Measurements from ENCODE around the gene LPP.

LPP gene

GRCh38 chr3:188908002-188908850 lies 754.3 kb downstream of the LPP start:
- no peak for DNase-seq (ENCODE audit: low read depth in 2 of 2)

DNA sequence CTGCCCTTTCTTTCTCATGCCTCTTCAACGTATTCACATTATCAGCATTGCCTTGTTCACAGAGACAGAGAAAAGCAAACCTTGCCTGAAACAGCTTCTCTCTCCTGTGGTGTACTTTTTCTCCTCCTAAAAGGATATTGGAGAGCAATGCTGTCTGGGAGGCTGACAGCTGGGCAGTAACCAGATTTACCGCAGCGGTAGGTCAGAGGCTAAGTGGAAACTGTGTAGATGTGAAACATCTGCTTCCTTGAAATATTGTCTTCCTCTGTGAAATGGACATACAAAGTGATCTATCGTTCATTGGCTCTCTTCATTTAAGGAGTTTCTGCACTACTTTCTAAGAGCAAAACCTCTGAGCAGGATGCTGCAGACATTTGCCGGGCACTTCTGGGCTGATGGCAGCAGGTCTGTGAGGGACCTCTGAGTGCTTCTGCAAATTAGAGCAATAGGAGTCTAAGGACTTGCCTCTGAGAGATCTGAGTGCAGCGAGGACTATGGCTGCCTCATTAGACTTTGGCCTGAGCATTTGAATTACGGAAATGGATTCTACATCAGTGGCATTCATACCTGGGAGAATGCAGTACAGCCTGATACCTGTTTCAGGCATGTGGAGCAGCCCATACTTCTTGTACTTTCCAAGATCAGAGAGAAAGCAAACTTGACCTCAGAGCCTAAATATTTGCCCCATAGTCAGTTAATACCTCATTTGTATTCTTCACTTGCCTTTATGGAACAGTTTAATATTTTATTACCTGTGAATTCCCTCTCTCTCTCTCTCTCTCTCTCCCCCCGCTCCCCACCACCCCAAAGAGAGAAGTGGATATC lies 757.3 kb downstream of the LPP start:
- no peak for DNase-seq (ENCODE audit: low read depth in 2 of 2)

DNA sequence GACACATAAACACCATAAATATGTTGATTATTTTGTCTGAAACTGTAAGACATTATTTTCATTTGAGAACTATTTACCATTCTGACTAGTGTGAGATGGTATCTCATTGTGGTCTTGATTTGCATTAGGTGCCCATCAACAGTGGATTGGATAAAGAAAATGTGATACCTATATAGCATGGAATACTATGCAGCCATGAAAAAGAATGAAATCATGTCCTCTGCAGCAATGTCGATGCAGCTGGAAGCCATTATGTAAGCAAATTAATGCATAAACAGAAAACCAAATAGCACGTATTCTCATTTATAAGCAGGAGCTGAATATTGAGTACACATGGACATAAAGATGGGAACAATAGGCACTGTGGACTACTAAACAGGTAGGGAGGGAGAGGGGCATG lies 759.1 kb downstream of the LPP start:
- no peak for DNase-seq (ENCODE audit: low read depth in 2 of 2)

- DNase-seq (ENCODE audit: low read depth in 2 of 2) = no peak
Observed at GRCh38 chr3:188914552-188914951, 760.6 kb downstream of the LPP start.

DNA sequence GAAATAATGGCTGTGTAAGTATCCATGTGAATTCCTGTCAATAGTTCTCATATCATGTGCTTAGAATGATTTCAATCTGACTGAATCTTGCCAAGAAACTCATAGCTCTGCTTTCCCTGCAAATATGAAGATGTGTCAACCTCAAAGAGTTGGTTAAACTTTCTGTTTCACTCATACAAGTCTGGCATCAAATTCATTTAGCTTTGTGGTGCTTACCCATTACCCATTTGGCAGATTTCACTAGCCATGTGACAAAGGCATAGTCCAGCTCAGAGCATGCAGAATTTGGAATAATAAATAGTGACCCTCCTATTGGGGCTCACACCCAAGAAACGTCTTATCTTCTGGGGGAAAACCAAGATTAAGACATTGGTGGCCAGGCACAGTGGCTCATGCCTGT lies 761.2 kb downstream of the LPP start:
- DNase-seq (ENCODE audit: low read depth in 2 of 2) = no peak

GRCh38 chr3:188916934-188917401 lies 763.0 kb downstream of the LPP start:
- no peak for DNase-seq (ENCODE audit: low read depth in 2 of 2)

- DNase-seq (ENCODE audit: low read depth in 2 of 2) = no peak
Observed at GRCh38 chr3:188918093-188918492, 764.1 kb downstream of the LPP start.

GRCh38 chr3:188923671-188924070 lies 769.7 kb downstream of the LPP start:
- DNase-seq (ENCODE audit: low read depth in 2 of 2) = no peak

DNA sequence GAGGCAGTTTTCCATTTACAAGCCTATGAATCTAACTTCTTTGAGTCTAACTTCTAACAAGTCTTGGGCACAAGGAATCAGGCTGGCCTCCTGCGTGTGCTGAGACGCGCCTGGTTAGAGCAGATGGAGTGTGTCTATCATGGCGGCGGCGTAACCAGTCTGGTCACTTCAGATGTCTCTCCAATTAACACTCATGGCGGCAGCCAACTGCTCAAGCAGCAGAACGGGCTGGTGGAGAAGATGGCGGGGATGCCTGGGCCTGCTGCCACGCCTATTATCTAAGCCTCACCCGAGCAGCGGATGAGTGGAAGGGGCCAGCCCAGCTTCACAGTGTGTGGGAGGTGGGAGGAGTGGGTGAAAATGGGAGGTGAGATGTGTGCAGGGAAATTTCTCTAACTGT lies 771.4 kb downstream of the LPP start:
- no peak for DNase-seq (ENCODE audit: low read depth in 2 of 2)

- no peak for DNase-seq (ENCODE audit: low read depth in 2 of 2)
Observed at GRCh38 chr3:188926111-188926510, 772.2 kb downstream of the LPP start.

DNA sequence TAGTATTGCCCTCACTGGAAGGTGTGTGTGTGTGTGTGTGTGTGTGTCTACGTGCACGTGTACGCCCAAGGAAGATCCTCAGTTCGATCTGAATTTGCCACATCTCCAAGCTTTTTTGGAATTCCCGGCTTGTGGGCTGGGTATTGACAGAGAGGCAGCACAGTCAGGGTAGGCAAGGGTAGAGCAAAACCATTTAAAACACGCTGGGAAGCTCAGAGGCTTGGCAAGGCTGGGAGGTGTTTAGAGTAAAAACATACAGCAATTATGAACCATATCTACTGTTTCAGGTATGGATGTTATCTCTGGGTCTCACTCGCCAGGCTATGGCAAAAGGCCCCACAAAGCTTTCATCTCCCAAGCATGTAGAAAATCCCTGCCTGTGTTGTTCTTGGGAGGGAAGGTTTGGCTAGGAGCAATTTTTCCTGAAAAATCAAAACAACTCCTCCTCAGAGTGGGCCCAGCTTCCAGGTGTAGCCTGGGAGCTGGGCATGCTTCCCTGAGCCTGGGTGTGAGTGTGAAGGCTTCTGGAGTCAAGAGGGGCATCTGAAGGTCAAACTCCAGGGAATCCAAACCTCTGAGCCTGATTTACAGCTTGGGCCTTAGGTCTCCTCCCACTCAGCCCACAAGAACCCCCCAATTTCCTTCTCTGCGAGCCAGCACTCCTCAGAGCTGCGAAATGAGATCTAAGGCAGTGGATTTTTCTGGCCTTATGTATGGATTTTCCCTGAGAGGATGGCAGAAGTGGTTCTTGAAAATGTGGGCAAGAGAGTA lies 773.0 kb downstream of the LPP start:
- no peak for DNase-seq (ENCODE audit: low read depth in 2 of 2)

DNA sequence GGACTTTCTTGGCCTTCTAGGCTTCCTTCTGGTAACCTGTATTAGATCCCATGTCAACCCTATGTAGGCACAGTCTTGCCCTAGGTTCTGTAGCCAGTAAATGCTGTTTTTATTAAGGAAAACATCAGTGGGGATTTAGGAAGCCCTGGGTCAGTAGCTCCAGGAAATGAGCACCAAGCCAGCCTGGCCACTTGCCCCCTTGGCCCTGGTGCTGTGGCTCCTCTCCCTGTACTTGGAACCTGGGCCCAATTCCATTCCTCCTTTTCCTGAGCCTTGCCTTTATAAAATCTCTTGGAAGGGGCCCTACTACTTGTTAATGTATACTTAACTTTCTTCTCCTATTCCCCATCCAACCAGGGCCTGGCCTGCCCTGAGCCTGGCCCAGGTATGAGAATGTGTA lies 774.0 kb downstream of the LPP start:
- DNase-seq (ENCODE audit: low read depth in 2 of 2) = no peak

- DNase-seq (ENCODE audit: low read depth in 2 of 2) = no peak
Observed at GRCh38 chr3:188929137-188929536, 775.2 kb downstream of the LPP start.

DNA sequence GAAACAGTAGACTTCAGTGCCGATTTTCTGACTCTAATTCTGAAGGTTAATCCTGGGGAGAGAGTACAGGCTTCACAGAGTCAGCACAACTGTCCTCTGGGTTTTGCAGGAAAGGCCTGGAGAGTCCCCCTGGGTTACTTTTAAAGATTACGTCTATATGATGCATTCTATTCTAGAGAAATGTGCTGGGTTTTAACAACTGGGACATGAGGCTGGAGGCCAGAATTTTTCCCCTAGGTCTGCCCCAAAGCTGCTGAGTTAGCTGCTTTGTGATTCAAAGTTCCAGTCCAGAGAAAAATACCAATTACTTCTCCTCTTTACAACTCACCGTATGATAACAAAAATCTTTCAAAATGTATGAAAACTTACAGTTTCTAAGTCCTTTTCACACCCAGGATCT lies 777.1 kb downstream of the LPP start:
- DNase-seq (ENCODE audit: low read depth in 2 of 2) = no peak

DNA sequence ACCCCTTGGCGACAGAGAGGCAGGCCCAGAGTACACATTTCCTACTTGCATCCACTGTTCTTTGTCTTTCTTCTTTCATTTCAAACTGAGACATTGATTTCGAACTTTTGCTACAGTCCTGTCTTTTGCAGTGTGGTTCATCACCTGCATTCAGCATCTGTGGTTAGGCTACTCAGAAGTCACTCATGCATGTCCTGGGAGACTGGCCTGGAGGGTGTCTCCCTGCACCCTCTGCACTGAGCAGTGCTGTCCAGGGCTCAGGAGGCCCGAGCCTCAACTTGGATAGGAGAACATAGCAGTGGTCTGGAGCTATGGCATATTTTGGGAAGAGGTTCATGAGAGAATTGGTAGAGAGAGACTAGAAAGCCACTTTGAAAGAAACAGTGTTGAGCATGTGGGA lies 777.6 kb downstream of the LPP start:
- no peak for DNase-seq (ENCODE audit: low read depth in 2 of 2)

- no peak for DNase-seq (ENCODE audit: low read depth in 2 of 2)
Observed at GRCh38 chr3:188934989-188935388, 781.0 kb downstream of the LPP start.

- DNase-seq (ENCODE audit: low read depth in 2 of 2) = no peak
Observed at GRCh38 chr3:188936597-188937107, 782.7 kb downstream of the LPP start.

GRCh38 chr3:188937389-188937788 lies 783.4 kb downstream of the LPP start:
- DNase-seq (ENCODE audit: low read depth in 2 of 2) = no peak

GRCh38 chr3:188938999-188939398 lies 785.0 kb downstream of the LPP start:
- DNase-seq (ENCODE audit: low read depth in 2 of 2) = no peak

- DNase-seq (ENCODE audit: low read depth in 2 of 2) = no peak
Observed at GRCh38 chr3:188939814-188940572, 786.0 kb downstream of the LPP start.

All from stimulated activated CD4-positive, alpha-beta T cell treated with anti-CD3 and anti-CD28 coated beads, Interleukin-15, amount 100 ng/mL, for 48 hours (primary cell).